ENCODE results near the gene SH2D3C. TPM values are rescaled to one million over a fixed set of nuclear protein-coding genes. Genes with fewer than 3 reads are reported as not detected.

SH2D3C gene, protein sequence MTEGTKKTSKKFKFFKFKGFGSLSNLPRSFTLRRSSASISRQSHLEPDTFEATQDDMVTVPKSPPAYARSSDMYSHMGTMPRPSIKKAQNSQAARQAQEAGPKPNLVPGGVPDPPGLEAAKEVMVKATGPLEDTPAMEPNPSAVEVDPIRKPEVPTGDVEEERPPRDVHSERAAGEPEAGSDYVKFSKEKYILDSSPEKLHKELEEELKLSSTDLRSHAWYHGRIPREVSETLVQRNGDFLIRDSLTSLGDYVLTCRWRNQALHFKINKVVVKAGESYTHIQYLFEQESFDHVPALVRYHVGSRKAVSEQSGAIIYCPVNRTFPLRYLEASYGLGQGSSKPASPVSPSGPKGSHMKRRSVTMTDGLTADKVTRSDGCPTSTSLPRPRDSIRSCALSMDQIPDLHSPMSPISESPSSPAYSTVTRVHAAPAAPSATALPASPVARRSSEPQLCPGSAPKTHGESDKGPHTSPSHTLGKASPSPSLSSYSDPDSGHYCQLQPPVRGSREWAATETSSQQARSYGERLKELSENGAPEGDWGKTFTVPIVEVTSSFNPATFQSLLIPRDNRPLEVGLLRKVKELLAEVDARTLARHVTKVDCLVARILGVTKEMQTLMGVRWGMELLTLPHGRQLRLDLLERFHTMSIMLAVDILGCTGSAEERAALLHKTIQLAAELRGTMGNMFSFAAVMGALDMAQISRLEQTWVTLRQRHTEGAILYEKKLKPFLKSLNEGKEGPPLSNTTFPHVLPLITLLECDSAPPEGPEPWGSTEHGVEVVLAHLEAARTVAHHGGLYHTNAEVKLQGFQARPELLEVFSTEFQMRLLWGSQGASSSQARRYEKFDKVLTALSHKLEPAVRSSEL
- total RNA-seq = 0.22 TPM in 1 of 2 replicates, not detected in the other

DNA sequence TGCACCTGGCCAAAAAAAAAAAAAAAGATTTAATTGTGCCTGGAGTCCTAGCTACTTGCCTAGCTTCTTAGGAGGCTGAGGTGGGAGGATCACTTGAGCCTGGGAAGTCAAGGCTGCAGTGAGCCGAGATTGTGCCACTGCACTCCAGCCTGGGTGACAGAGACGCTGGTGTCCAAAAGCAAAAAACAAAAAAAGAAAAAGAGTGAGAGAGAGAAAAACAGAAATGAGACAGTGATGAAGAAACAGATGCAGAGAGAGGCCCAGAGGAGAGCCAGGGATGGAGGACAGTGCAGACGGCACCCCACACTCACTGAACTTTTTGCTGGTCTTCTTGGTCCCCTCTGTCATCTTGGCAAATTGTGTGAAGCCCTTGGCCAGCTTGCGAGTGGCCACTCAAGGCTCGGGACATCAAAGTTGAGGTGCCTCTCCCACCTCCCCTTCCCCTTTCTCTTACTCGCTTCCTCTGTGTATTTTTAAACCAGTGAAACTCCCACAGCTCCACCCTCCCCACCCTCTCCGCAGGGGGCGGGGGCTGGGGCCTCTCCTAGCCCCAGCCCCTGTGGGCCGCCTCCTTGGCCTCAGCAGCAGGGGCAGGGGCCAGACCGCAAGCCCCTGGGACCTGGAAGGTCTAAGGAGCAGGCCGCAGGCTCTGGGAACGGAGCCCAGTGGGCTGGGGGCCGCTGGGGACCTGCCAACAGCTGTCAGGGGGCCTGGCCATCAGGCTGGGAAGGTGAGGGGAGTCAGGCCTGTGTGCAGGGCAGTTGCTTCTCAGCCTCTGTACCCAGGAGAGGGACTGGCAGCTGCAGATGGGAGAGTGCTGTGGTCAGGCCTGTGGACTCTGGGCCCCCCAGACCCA, at the start of gene SH2D3C:
Gene SH2D3C (minus strand): TSS at position 387 of the 856 bp plus-strand sequence. CDS start 39 bp downstream, at position 348.

DNA sequence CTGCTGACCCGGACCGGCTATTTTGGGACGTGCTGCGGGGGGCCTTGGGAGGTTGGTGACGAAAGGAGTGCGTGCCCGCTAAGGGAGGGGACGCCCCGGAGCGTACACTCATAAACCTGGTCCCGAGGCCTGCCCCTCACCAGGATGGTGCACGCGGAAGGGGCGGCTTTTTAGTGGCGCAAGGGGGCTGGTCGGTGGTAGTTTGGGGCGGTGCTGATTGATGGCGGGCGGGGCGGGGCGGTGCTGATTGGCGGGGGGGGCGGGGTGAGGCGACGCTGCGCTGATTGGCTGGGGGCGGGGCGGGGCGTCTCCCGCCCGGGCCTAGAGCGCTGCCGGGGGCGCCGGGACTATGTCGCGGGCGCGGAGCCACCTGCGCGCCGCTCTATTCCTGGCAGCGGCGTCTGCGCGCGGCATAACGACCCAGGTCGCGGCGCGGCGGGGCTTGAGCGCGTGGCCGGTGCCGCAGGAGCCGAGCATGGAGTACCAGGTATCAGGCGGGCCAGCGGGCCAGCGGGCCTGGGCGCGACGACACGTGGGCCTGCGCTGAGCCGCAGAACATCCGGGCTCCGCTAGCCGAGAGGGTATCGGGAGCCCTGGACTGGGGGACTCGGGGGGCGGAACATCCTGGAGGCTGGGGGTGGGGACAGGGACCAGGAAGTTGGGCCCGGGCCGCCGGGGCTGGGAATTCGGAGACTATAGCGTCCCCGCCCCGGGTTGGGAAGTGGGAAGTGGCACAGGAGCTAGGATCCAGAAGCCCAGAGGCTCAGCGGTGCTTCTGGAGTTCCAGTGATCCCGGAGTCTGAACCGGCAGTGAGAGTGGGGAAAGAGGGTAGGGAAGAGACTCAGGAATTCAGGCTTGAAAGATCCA, 24.3 kb upstream of the SH2D3C start, which contains the start of gene FPGS:
Gene FPGS (plus strand): TSS at position 307 of the 868 bp plus-strand sequence. CDS start 43 bp downstream, at position 350.

DNA sequence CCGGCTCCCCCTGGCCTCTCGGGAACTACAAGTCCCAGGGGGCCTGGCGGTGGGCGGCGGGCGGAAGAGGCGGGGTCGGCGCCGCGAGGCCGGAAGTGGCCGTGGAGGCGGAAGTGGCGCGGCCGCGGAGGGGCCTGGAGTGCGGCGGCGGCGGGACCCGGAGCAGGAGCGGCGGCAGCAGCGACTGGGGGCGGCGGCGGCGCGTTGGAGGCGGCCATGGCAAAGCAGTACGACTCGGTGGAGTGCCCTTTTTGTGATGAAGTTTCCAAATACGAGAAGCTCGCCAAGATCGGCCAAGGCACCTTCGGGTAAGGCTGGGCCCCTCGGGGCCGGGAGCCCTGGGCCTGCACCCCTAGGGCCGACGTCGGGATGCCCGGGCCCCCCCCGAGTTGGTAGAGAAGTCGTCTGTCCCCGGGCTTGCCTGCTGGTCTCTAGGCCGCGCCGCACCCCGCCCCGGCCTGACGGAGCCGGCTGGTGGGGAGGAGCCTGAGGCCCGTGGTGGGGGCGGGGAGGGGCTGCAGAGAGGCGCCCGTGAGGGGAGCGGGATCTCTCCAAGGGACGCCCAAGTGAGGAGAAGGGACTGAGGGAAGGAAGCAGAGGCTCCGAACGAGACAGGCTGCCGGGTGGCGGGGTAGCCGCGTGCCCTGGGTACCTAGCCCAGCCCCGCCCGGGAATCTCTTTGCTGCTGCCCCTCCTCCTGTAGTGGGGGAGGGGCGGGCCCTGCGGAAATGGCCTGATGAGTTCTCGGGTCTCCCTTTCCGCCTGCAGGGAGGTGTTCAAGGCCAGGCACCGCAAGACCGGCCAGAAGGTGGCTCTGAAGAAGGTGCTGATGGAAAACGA, 7.7 kb upstream of the SH2D3C start, which contains the start of gene CDK9:
Gene CDK9 (plus strand): TSS at position 102 of the 840 bp plus-strand sequence. CDS start 115 bp downstream, at position 217.

DNA sequence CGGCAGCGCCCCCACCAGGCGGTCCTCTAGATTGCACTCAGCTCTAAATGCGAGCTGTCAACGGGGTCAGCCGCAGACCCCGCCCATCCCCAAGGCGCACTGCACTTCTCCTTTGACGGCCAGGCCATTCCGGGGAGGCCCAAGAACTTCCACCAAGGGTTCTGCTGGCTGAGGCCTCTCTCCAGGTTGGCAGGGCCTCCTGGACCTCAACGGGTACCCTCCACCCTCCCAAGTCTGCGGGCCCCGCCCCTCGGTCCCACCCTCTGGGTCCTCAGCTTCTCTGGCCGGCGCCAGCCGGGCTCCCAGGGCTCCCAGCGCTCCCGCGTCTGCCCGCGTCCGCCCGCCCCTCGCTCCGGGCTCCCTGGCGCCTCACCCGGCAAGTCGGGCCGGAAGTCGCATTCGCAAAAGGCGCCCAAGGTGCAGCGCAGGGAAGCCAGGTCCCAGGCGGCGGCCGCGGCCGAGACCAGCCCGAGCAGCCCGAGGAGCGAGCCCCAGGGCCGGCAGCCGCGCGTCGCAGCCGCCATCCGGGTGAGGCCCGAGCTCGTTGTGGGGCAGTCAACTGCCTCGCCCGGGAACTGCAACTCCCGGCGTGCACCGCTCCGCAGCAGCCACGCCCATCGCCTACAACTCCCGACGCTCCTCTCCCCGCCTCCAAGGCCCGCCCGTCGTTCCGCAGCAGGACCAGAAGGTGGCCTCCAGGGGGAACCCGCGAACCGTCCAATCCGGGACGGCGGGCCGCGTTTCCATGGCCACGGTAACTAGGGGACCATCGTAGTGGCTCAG, 43.5 kb downstream of the SH2D3C start, which contains the start of gene TOR2A:
Gene TOR2A (minus strand): TSS at position 548 of the 783 bp plus-strand sequence. CDS start 24 bp downstream, at position 524.

DNA sequence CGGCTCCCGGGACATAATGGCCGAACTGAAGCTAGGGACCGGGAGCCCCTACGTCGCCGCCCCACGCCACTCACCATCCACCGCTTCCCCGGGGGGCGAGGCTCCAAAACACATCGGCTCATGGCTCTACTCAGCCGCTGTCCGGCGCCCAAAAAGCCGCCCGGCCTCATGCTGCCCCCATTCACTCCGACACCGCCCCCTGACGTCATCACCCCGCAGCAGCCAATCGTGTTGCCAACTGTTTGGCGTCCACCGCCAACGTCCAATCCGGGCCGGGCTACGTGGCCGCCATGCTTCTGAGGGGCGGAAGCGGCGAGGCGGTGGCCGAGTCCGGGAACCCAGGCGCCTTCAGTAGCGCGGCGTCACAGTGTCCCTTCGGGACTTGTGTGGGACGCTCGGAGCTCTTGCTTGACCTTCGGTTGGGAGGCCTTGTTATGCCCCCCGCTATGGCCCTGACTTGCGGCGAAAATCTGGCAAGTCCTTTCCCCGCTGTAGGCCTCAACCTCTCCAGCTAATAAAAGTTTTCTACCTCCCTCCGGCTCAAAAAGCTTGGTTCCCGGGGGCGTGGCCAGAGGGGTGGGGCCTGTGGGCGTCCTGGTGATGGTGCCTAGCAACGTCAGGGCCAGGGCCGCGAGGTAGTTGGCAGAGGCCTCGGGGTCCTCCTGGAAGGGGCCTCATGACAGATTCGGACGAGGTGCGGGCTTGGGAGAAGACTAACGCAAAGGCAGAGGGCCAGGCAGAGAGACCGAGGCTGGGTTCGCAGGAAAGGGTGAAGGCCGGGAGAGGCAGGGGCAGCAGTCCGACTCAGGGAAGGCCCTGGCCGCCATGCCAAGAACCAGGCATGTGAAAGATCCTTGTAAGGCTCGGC, 62.8 kb downstream of the SH2D3C start, which contains the start of the genes PTRH1 and TTC16:
Gene PTRH1 (minus strand): TSS at position 194 of the 868 bp plus-strand sequence. CDS start 24 bp downstream, at position 170.
Gene TTC16 (plus strand): TSS at position 610 of the 868 bp plus-strand sequence. CDS start 67 bp downstream, at position 677.

DNA sequence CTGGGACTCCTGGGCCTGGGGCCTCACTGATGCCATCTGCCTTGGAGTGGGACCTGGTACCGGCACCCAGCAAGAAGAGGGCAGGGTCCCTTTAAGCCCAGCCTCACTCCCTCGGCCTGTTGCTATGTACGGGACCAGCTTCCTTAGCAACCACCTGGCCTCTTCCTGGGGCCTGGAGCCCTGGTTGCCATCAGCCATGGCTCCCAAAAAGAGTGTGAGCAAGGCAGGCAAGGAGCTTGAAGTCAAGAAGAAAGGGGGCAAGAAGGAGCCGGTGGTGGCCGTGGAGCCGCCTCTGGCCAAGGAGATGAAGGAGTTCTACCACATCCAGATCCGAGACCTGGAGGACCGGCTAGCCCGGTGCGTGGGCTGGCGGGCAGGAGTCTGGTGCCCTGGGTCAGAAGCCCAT, 71.6 kb downstream of the SH2D3C start, which contains the start of gene CFAP157:
Gene CFAP157 (plus strand): TSS at position 153 of the 406 bp plus-strand sequence. CDS start 44 bp downstream, at position 197.

Other genes starting within 250 kb of the SH2D3C start
- 27.8 and 44.4 TPM in 2 replicates for gene STXBP1, start 166.4 kb downstream of the SH2D3C start, total RNA-seq
- not detected in 2 replicates for gene CFAP157, start 71.7 kb downstream of the SH2D3C start, total RNA-seq
- gene PTRH1, start 63.0 kb downstream of the SH2D3C start, total RNA-seq = 16.0 and 21.2 TPM in 2 replicates
- under 0.01 TPM in 1 of 2 replicates, not detected in the other for gene TTC16, start 62.6 kb downstream of the SH2D3C start, total RNA-seq
- gene TOR2A, start 43.4 kb downstream of the SH2D3C start, total RNA-seq = 8.2 and 9.0 TPM in 2 replicates
- gene CDK9, start 7.4 kb upstream of the SH2D3C start, total RNA-seq = 51.1 and 70.5 TPM in 2 replicates
- 98.4 and 114 TPM in 2 replicates for gene FPGS, start 24.2 kb upstream of the SH2D3C start, total RNA-seq
- 47.7 and 72.3 TPM in 2 replicates for gene ENG, start 76.0 kb upstream of the SH2D3C start, total RNA-seq
- 23.2 and 39.1 TPM in 2 replicates for gene AK1, start 99.0 kb upstream of the SH2D3C start, total RNA-seq
- gene ST6GALNAC6, start 120.9 kb upstream of the SH2D3C start, total RNA-seq = 39.6 and 44.8 TPM in 2 replicates
- 40.1 and 95.6 TPM in 2 replicates for gene ST6GALNAC4, start 138.4 kb upstream of the SH2D3C start, total RNA-seq
- gene PIP5KL1, start 152.1 kb upstream of the SH2D3C start, total RNA-seq = 1.8 and 2.7 TPM in 2 replicates
- 14.7 and 18.0 TPM in 2 replicates for gene DPM2, start 159.2 kb upstream of the SH2D3C start, total RNA-seq
- gene EEIG1, start 202.3 kb upstream of the SH2D3C start, total RNA-seq = 14.0 and 26.3 TPM in 2 replicates

Data from placental pericyte (primary cell).